GM23338 (cell line): ENCODE data around the gene KSR2. TPM values are rescaled to one million over a fixed set of nuclear protein-coding genes. Genes with fewer than 3 reads are reported as not detected.

Source experiments
- ATAC-seq: fragments of 200-7000 bp; cut with Tn5 transposase; 3 replicates; pipeline ENCODE4 v1.9.1; 2020
- DNase-seq: peaks from one replicate; pipeline ENCODE4 v3.0.0-alpha.2; 2015; ENCODE audit warnings: low spot score
- H2AFZ ChIP-seq: fragments of 200-600 bp; sonication (generic); 2 replicates; pipeline ENCODE4 v1.8.0; 2016; ENCODE audit warnings: antibody characterized with exemption, mild to moderate bottlenecking, moderate library complexity
- H3F3A ChIP-seq: fragments of 200-600 bp; sonication (generic); replicated peaks from 2 replicates; pipeline ENCODE4 v1.8.0; 2017; ENCODE audit warnings: antibody characterized with exemption, mixed run types, low read depth
- H3K27ac ChIP-seq: fragments of 200-600 bp; sonication (generic); 2 replicates; pipeline ENCODE4 v1.6.1; 2016; ENCODE audit warnings: low read depth
- H3K27me3 ChIP-seq: fragments of 200-600 bp; sonication (generic); 2 replicates; pipeline ENCODE4 v1.8.0; 2016; ENCODE audit warnings: mild to moderate bottlenecking, mixed run types, moderate library complexity; ENCODE audit not compliant: insufficient read depth
- H3K36me3 ChIP-seq: fragments of 200-600 bp; sonication (generic); 2 replicates; pipeline ENCODE4 v1.8.0; 2016; ENCODE audit warnings: mild to moderate bottlenecking; ENCODE audit not compliant: insufficient read depth
- H3K4me1 ChIP-seq: fragments of 200-600 bp; sonication (generic); 2 replicates; pipeline ENCODE4 v1.8.0; 2016; ENCODE audit warnings: mild to moderate bottlenecking, moderate library complexity; ENCODE audit not compliant: insufficient read depth
- H3K4me2 ChIP-seq: fragments of 200-600 bp; sonication (generic); 2 replicates; pipeline ENCODE4 v1.7.1; 2017; ENCODE audit warnings: mixed run types
- H3K4me3 ChIP-seq: fragments of 200-600 bp; sonication (generic); 2 replicates; pipeline ENCODE4 v1.6.1; 2016; ENCODE audit warnings: mixed run types
- H3K79me2 ChIP-seq: fragments of 200-600 bp; sonication (generic); replicated peaks from 2 replicates; pipeline ENCODE4 v1.8.0; 2017; ENCODE audit warnings: mild to moderate bottlenecking; ENCODE audit not compliant: insufficient read depth
- H3K9me2 ChIP-seq: fragments of 200-600 bp; sonication (generic); 2 replicates; pipeline ENCODE4 v1.8.0; 2017; ENCODE audit not compliant: insufficient read depth
- H4K20me1 ChIP-seq: fragments of 200-600 bp; sonication (generic); replicated peaks from 2 replicates; pipeline ENCODE4 v1.8.0; 2017; ENCODE audit warnings: mild to moderate bottlenecking; ENCODE audit not compliant: insufficient read depth
- H3K27ac Mint-ChIP-seq: 2 replicates; pipeline ENCODE4 v1.8.0; 2020; ENCODE audit warnings: inconsistent platforms, mild to moderate bottlenecking, moderate library complexity, mixed read lengths
- H3K27me3 Mint-ChIP-seq: 3 replicates; pipeline ENCODE4 v1.8.0; 2022; ENCODE audit warnings: low read depth, mild to moderate bottlenecking, moderate library complexity, mixed read lengths, inconsistent platforms; ENCODE audit not compliant: insufficient read depth, poor library complexity
- H3K36me3 Mint-ChIP-seq: 3 replicates; pipeline ENCODE4 v1.8.0; 2021; ENCODE audit warnings: low read depth, mild to moderate bottlenecking, inconsistent platforms, moderate library complexity, mixed read lengths
- H3K4me1 Mint-ChIP-seq: 3 replicates; pipeline ENCODE4 v1.8.0; 2020; ENCODE audit warnings: mild to moderate bottlenecking, inconsistent platforms, mixed read lengths
- H3K4me3 Mint-ChIP-seq: 3 replicates; pipeline ENCODE4 v1.8.0; 2021; ENCODE audit warnings: moderate library complexity, mild to moderate bottlenecking, inconsistent platforms, mixed read lengths
- H3K9me3 Mint-ChIP-seq: 3 replicates; pipeline ENCODE4 v1.8.0; 2020; ENCODE audit warnings: moderate library complexity, mild to moderate bottlenecking, inconsistent platforms, mixed read lengths
- CREB1 ChIP-seq: fragments of 250-450 bp; sonication (Bioruptor Pico); IDR thresholded peaks from 2 replicates; pipeline ENCODE4 v1.5.0; 2020; ENCODE audit warnings: low read depth, mild to moderate bottlenecking, moderate library complexity
- CTCF ChIP-seq, 2 experiments: fragments of 200-600 bp in 1 of 2; sonication (generic) in 1 of 2; conservative IDR thresholded peaks; 2 replicates each; pipeline versions ENCODE4 v1.5.1 to v1.6.1; 2016 to 2017; ENCODE audit warnings: antibody characterized with exemption in 2 of 2, low read depth in 2 of 2, mild to moderate bottlenecking in 2 of 2, moderate library complexity in 1 of 2
- ETS1 ChIP-seq: IDR thresholded peaks from 2 replicates; pipeline ENCODE4 v1.6.1; 2016; ENCODE audit warnings: antibody characterized with exemption
- EZH2 ChIP-seq: fragments of 200-600 bp; sonication (generic); IDR thresholded peaks from one replicate; pipeline ENCODE4 v1.8.0; 2017; ENCODE audit warnings: antibody characterized with exemption, mild to moderate bottlenecking, low read depth; ENCODE audit not compliant: unreplicated experiment
- EZH2phosphoT487 ChIP-seq: fragments of 200-600 bp; sonication (generic); IDR thresholded peaks from one replicate; pipeline ENCODE4 v1.8.1; 2018; ENCODE audit warnings: antibody characterized with exemption; ENCODE audit not compliant: unreplicated experiment
- JUNB ChIP-seq: IDR thresholded peaks from one replicate; pipeline ENCODE4 v1.6.1; 2016; ENCODE audit warnings: antibody characterized with exemption; ENCODE audit not compliant: unreplicated experiment
- NANOG ChIP-seq: IDR thresholded peaks from 2 replicates; pipeline ENCODE4 v1.6.1; 2016; ENCODE audit warnings: antibody characterized with exemption, borderline replicate concordance
- POLR2AphosphoS5 ChIP-seq: IDR thresholded peaks from 2 replicates; pipeline ENCODE4 v1.6.1; 2016; ENCODE audit warnings: antibody characterized with exemption, low read depth
- REST ChIP-seq: IDR thresholded peaks from one replicate; pipeline ENCODE4 v1.6.1; 2018; ENCODE audit warnings: antibody characterized with exemption; ENCODE audit not compliant: unreplicated experiment
- STAT1 ChIP-seq: IDR thresholded peaks from one replicate; pipeline ENCODE4 v1.6.1; 2016; ENCODE audit warnings: antibody characterized with exemption; ENCODE audit not compliant: unreplicated experiment
- ZNF114 ChIP-seq: fragments of 250-450 bp; sonication (Bioruptor Pico); IDR thresholded peaks from 2 replicates; pipeline ENCODE4 v1.5.0; 2020; ENCODE audit warnings: mild to moderate bottlenecking, moderate library complexity
- ZNF331 ChIP-seq: fragments of 250-450 bp; sonication (Bioruptor Pico); IDR thresholded peaks from 2 replicates; pipeline ENCODE4 v1.5.0; 2020; ENCODE audit warnings: low read depth, mild to moderate bottlenecking, moderate library complexity
- ZNF462 ChIP-seq: fragments of 250-450 bp; sonication (Bioruptor Pico); IDR thresholded peaks from 2 replicates; pipeline ENCODE4 v1.5.0; 2020; ENCODE audit warnings: mild to moderate bottlenecking, moderate library complexity
- polyA plus RNA-seq: library from polyadenylated mRNA; unstranded; fragments of >200 nt; fragmentation: Nextera tagmentation; extraction: Ambion mirVana; gene quantifications from 2 replicates; pipeline ENCODE4 v1.2.1, GENCODE V29; 2016
- total RNA-seq: library from RNA; depleted of rRNA; stranded (reverse); fragments of >200 nt; shearing (Covaris generic); gene quantifications from 2 replicates; pipeline ENCODE4 v1.2.3, GENCODE V29; 2014

The KSR2 gene
- total and polyA plus RNA-seq, 2 experiments from 2014 or later = 1.1 to 2.7 TPM

GRCh38 chr12:117695956-117696355, 272.8 kb downstream of the KSR2 start:
- no peaks in the 10 kb centered on the region for H3F3A ChIP-seq
- DNase-seq = no peak
- H3K4me3 ChIP-seq = no peak overlapping the region
- Mint-ChIP-seq H3K4me1 (peaks cover 3% of the 10 kb centered on the region; the same call in 2 of the 3 replicates), H3K4me3 (no peak overlapping the region), H3K36me3 (peaks cover 9% of the 10 kb centered on the region; the same call in 1 of the 3 replicates), H3K9me3 (peaks cover 9% of the 10 kb centered on the region; the same call in 2 of the 3 replicates), H3K27me3 (peaks cover 2% of the 10 kb centered on the region), H3K27ac (no peak overlapping the region)
- H3K36me3 ChIP-seq = no peaks in the 10 kb centered on the region
- H3K9me2 ChIP-seq = no peaks in the 10 kb centered on the region
- H3K79me2 ChIP-seq = no peaks in the 10 kb centered on the region
- no peak for TF ChIP-seq POLR2AphosphoS5
- no peak for TF ChIP-seq CTCF (conservative IDR thresholded peaks at IDR 0.05; ENCODE audit: low read depth in 2 of 2)
- no peak for TF ChIP-seq ETS1
- no peak for TF ChIP-seq EZH2
- no peak for TF ChIP-seq EZH2phosphoT487
- TF ChIP-seq ZNF331 (CRISPR knock-in tag) = no peak
- no peak for TF ChIP-seq STAT1
- TF ChIP-seq CREB1 (CRISPR knock-in tag) = no peak
- TF ChIP-seq REST = no peak
- TF ChIP-seq NANOG = no peak
- no peak for TF ChIP-seq ZNF114 (CRISPR knock-in tag)
- no peak for TF ChIP-seq ZNF462 (CRISPR knock-in tag)
- no peak for TF ChIP-seq JUNB
- ATAC-seq = no peak
- H3K4me2 ChIP-seq = no peak overlapping the region
- no peak overlapping the region for H2AFZ ChIP-seq
- H4K20me1 ChIP-seq = no peaks in the 10 kb centered on the region
- no peaks in the 10 kb centered on the region for H3K27me3 ChIP-seq
- no peak overlapping the region for H3K27ac ChIP-seq
- no peaks in the 10 kb centered on the region for H3K4me1 ChIP-seq
